ENCODE results near the gene GAN. TPM values are rescaled to one million over a fixed set of nuclear protein-coding genes. Genes with fewer than 3 reads are reported as not detected.
A peak's percentile ranks its signal among the peaks of the same experiment; 100 is the strongest.

The GAN gene
- total and polyA plus RNA-seq, 2 of the 4 experiments (the other 2 are of a cell fraction): 1.1 to 5.7 TPM

GRCh38 chr16:81321536-81321935 is 6.8 kb downstream of the GAN start:
- no peak overlapping the region; a peak in 1 of 4 replicates for H4K8ac ChIP-seq (ENCODE audit: low read depth in 2 of 2, low read length in 2 of 2)
- peaks cover 26% of the 10 kb centered on the region; the same call in 1 of the 2 replicates for H4K20me1 ChIP-seq (ENCODE audit: insufficient read depth, low read length)
- BruUV-seq (replicated peaks): no TSS peak
- 0 out of 2 replicates have a peak overlapping the region, but pooled peaks have one; percentile 3 for H4K91ac ChIP-seq (ENCODE audit: insufficient read depth, low read depth, low read length)
- no peak overlapping the region; the same call in 1 of the 2 replicates for H2BK20ac ChIP-seq (ENCODE audit: low read depth, low read length)
- peaks cover 10% of the 10 kb centered on the region for H3K4me1 ChIP-seq (ENCODE audit: control insufficient read depth, insufficient read depth, low read length)
- no peak overlapping the region for H3K18ac ChIP-seq (ENCODE audit: low read depth, low read length)
- no peaks in the 10 kb centered on the region for H3K27me3 ChIP-seq (ENCODE audit: control insufficient read depth, insufficient read depth, low read length)
- peaks cover 17% of the 10 kb centered on the region for H3K9me1 ChIP-seq (ENCODE audit: insufficient read depth, low read length)
- H2BK5ac ChIP-seq (ENCODE audit: low read depth, low read length, poor library complexity, severe bottlenecking): no peak overlapping the region
- ChIA-PET POLR2A (ENCODE audit: unreplicated experiment) (no interaction called here), CTCF (no interaction called here)
- no peaks in the 10 kb centered on the region for H3K36me3 ChIP-seq (ENCODE audit: control insufficient read depth, insufficient read depth, low read length)
- peak overlapping the region; percentile 43 for H2AK9ac ChIP-seq (replicated peaks; ENCODE audit: low read depth, low read length, poor library complexity)
- H3K27ac ChIP-seq (ENCODE audit: insufficient read depth, low read length): no peak overlapping the region
- in situ Hi-C loops (cut with MboI; ENCODE audit: low sequenced_read_pairs) (no loop called here), dilution Hi-C loops (cut with HindIII; ENCODE audit: low sequenced_read_pairs, unreplicated experiment) (no loop called here), intact Hi-C loops (cut with micrococcal nuclease) (no loop called here)
- ATAC-seq (ENCODE audit: low read depth) (no peak), DNase-seq (no peak)
- H3K23ac ChIP-seq (ENCODE audit: low read depth, low read length): peak overlapping the region; percentile 19
- H4K5ac ChIP-seq (ENCODE audit: low read depth, low read length): no peak overlapping the region; the same call in 1 of the 2 replicates
- H3K79me1 ChIP-seq (ENCODE audit: low read depth in 1 of 2, low read length in 2 of 2): peaks cover 24 to 67% of the 10 kb centered on the region in 2 experiments
- H3K56ac ChIP-seq (ENCODE audit: extremely low read depth, insufficient read depth, low read length): no peak overlapping the region
- no peak overlapping the region for H2BK15ac ChIP-seq (ENCODE audit: low read depth, low read length)
- no peaks in the 10 kb centered on the region for H3K9me3 ChIP-seq (ENCODE audit: control insufficient read depth, insufficient read depth, low read length)
- no peak overlapping the region for H2BK120ac ChIP-seq (ENCODE audit: low read depth, low read length)
- no peak overlapping the region for H3K9ac ChIP-seq (ENCODE audit: low read depth, low read length)
- TF ChIP-seq CEBPB (IDR thresholded peaks at IDR 0.05; ENCODE audit: low read depth, low read length): peak; percentile 65; the same call in 1 of the 2 replicates
- TF ChIP-seq FOS (IDR thresholded peaks at IDR 0.05; ENCODE audit: low read depth, low read length): no peak
- no peak overlapping the region; the same call in 1 of the 2 replicates for H3K4ac ChIP-seq (ENCODE audit: low read depth, low read length)
- WGBS, 2 experiments (ENCODE audit: extremely low coverage in 2 of 2, insufficient read length in 1 of 2): 100% methylated on average over 2 of the region's 5 CpGs; no CpG with 5 or more reads in 1 of the 2 experiments
- no peak overlapping the region for H3K4me2 ChIP-seq (ENCODE audit: low read depth, low read length)
- no peak overlapping the region for H2AK5ac ChIP-seq (ENCODE audit: low read depth, low read length)
- H3K4me3 ChIP-seq (ENCODE audit: insufficient read depth, low read depth, low read length): no peak overlapping the region
- no peak overlapping the region; the same call in 1 of the 2 replicates for H3K14ac ChIP-seq (replicated peaks; ENCODE audit: low read depth, low read length)
- no peak overlapping the region for H2AFZ ChIP-seq (replicated peaks; ENCODE audit: low read length, poor library complexity)

All from IMR-90 (cell line).